Cerebellar nuclear complex (tissue), 1 donor: ENCODE data around the gene OLIG1.

Experiments used
- DNase-seq, 2 experiments: peaks; one replicate each; lab custom pipeline; 2025; lab: John Stamatoyannopoulos, UW

The OLIG1 gene

GRCh38 chr21:33031152-33031911 is 38.6 kb upstream of the OLIG1 start:
- no peak for DNase-seq

- DNase-seq, result no peak
These were observed 37.4 kb upstream of the OLIG1 start for GRCh38 chr21:33032434-33033047.

- DNase-seq, result no peak
These were observed 36.6 kb upstream of the OLIG1 start for GRCh38 chr21:33033094-33033951.

GRCh38 chr21:33033961-33034413 is 36.0 kb upstream of the OLIG1 start:
- DNase-seq, result no peak

DNA sequence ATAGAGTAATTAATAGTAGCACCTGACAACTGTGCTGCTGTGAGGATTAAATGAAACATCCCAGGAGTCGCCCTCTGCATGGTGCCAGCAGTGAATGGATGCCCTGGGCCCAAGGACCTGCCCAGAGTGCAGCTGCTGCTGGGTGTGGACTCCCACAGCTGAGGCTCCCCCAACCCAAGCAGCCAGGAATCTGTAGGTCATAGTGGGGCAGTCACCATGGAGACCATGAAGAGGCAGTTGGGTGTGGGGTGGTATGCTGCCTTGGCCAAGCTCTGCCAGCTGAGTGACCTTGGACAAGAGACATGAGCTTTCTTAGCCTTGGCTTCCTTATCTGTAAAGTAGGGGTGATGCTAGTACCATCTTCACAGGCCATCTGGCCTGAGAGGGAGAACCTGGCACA is 34.8 kb upstream of the OLIG1 start:
- DNase-seq, result no peak

GRCh38 chr21:33036430-33037162 is 33.3 kb upstream of the OLIG1 start:
- no peak for DNase-seq

DNA sequence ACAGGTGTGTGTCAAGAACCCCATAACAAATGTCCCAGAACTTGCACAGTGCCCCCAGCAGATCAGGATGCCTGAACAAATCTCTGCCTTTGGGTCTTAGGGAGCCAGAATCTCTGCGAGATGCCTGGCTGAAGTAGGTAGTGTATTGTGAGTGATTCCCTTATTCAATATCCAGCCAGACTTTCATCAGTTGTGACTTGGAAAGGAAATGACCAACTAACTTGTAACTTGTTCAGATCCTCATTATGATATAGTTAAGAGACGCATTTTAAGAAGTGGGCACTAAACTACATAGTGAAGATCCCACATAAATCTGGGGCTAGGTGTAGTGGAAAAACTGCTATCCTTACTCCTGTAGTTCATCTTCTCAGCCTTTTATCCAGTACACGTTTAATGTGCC is 32.4 kb upstream of the OLIG1 start:
- no peak for DNase-seq

GRCh38 chr21:33039536-33039935 is 30.4 kb upstream of the OLIG1 start:
- DNase-seq, result no peak

- DNase-seq, result no peak
These were observed 29.7 kb upstream of the OLIG1 start for GRCh38 chr21:33040215-33040614.

- no peak for DNase-seq
These were observed 28.0 kb upstream of the OLIG1 start for GRCh38 chr21:33041981-33042380.

GRCh38 chr21:33042812-33043211 is 27.1 kb upstream of the OLIG1 start:
- no peak for DNase-seq

GRCh38 chr21:33046455-33046854 is 23.5 kb upstream of the OLIG1 start:
- no peak for DNase-seq

- DNase-seq, result no peak
These were observed 22.7 kb upstream of the OLIG1 start for GRCh38 chr21:33047231-33047630.

DNA sequence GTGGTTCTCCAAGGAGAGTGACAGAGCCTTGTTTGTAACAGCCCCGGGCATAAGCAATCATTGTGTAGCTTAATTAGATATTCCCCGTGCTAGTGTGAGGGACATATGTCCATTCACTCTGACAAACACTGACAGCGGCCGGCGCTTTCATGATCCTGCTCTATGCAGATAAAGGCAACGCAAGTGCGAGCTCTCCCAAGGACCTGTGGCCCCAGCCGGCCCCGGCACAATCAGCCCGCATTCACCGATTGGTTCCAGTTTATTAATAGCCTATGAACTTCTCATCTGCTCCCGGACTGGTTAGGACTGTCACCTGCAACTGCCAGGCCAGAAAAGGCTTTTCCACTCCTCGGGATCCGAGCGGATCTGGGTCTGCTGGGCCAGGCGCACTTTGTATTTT is 18.0 kb upstream of the OLIG1 start:
- no peak for DNase-seq

- DNase-seq, result no peak
These were observed 16.0 kb upstream of the OLIG1 start for GRCh38 chr21:33053951-33054350.

DNA sequence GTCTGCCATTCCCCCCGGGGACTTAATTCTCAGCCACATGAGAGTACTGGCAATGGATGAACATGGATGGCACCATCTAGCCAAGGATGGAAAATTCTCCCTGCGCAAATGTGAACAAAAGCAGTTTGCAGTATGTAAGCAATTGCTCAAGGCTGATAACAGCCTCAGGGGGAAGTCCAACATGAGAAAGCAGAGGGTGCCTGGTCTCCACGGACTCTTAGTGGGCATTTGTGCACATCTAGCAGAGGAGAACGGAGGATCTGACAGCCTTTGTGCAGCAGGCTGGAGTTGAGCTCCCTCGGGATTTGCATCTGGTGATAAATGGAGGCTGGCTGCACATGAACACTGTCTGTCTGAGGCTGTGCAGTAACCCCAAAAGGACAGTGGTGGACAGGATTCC is 13.9 kb upstream of the OLIG1 start:
- DNase-seq, result no peak

- DNase-seq, result no peak
These were observed 12.5 kb upstream of the OLIG1 start for GRCh38 chr21:33057385-33057940.

GRCh38 chr21:33058527-33058926 is 11.4 kb upstream of the OLIG1 start:
- peak; percentile 22 to 61 for DNase-seq

GRCh38 chr21:33058957-33059356 is 11.0 kb upstream of the OLIG1 start:
- DNase-seq, result no peak

- DNase-seq, result no peak
These were observed 10.5 kb upstream of the OLIG1 start for GRCh38 chr21:33059380-33059841.

DNA sequence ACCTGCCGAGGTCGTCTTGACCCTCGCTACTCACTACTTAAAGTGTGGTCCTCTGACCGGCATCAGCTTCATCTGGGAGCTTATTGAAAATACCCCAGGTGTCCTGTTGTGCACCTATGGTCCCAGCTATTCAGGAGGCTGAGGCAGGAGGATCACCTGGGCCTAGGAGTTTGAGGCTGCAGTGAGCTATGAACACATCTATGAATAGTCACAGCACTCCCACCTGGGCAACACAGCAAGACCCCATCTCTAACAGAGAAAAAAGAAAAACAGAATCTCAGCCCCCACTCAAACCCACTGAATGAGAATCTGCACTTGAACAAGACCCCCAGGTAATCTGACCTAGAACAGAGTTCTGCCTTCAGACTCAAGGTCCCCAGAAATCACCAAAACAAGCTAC is 8.7 kb upstream of the OLIG1 start:
- no peak for DNase-seq
